Right lobe of liver (tissue), 6 donors: ENCODE data around the gene RTF1. TPM values are rescaled to one million over a fixed set of nuclear protein-coding genes. Genes with fewer than 3 reads are reported as not detected.

Experiments
- ATAC-seq, 4 donors: fragments of 200-7000 bp; cut with Tn5 transposase; one replicate each; pipeline ENCODE4 v1.9.1; 2020; ENCODE audit warnings: mild to moderate bottlenecking in 4 of 4, moderate library complexity in 4 of 4
- DNase-seq, 3 donors: peaks; one replicate each; pipeline ENCODE4 v3.0.0-alpha.2; 2020
- H3K27ac ChIP-seq, 3 donors: fragments of 200-600 bp; one replicate each; pipeline ENCODE4 v1.8.0; 2022
- H3K27me3 ChIP-seq, 2 donors: fragments of 200-600 bp; one replicate each; pipeline ENCODE4 v1.8.0; 2022
- H3K36me3 ChIP-seq, 4 donors: fragments of 200-600 bp; sonication (generic) in 1 of 4; one replicate each; pipeline versions ENCODE4 v1.5.1 to v1.8.0; 2017 to 2022; ENCODE audit warnings: control low read depth in 1 of 4
- H3K4me1 ChIP-seq, 4 donors: fragments of 200-600 bp; sonication (generic) in 1 of 4; one replicate each; pipeline versions ENCODE4 v1.5.1 to v1.8.0; 2017 to 2022; ENCODE audit warnings: control low read depth in 1 of 4
- H3K4me3 ChIP-seq, 3 donors: fragments of 200-600 bp; one replicate each; pipeline ENCODE4 v1.8.0; 2022
- H3K9me3 ChIP-seq, 4 donors: fragments of 200-600 bp; sonication (generic) in 1 of 4; one replicate each; pipeline versions ENCODE4 v1.5.1 to v1.8.0; 2017 to 2022; ENCODE audit warnings: control low read depth in 1 of 4
- CTCF ChIP-seq, 4 donors: fragments of 200-600 bp in 3 of 4; fragments of 450-650 bp in 1 of 4; IDR thresholded peaks; one replicate each; pipeline versions ENCODE4 v1.5.1 to v1.8.0; 2016 to 2022; ENCODE audit warnings: antibody characterized with exemption in 4 of 4, mild to moderate bottlenecking in 2 of 4
- POLR2A ChIP-seq: fragments of 450-650 bp; IDR thresholded peaks from one replicate; pipeline ENCODE4 v1.6.1; 2017; ENCODE audit warnings: antibody characterized with exemption, mild to moderate bottlenecking
- WGBS: methylation state at CpG from one replicate; pipeline ENCODE4 v1.1.6; 2018; ENCODE audit warnings: low coverage, low lambda C conversion rate; ENCODE audit not compliant: insufficient coverage; ENCODE audit errors: missing lambda C conversion rate; 5-methylcytosine and 5-hydroxymethylcytosine counted together
- intact Hi-C, 2 donors: fragments of 100-400 bp; cut with DNase I; formaldehyde crosslinking; loops; one replicate each; pipeline versions ENCODE4 v1.11.2 to v1.14.1; 2022
- total RNA-seq, 6 experiments: library from RNA; depleted of rRNA in 2 of 6; stranded (reverse); fragments of >200 nt in 2 of 6; fragmentation: NEBNext Ultra II Directional in 3 of 6; extraction: Animal tissue kit (Norgen Biotek cat#: 25700) in 3 of 6; gene quantifications; one replicate each; pipeline versions ENCODE4 v1.1.0 to v1.2.4, GENCODE V29; 2016 to 2023
- donor health status: DM: no; HTN: yes; CAD: no.
- donor health status: DM: no; HTN: no; CAD: no.
- donor health status: DM: no; HTN: no; CAD: no.
- donor health status: DM: no; HTN: yes; CAD: no.
- donor health status: DM: no; HTN: yes; CAD: no.

Gene RTF1
- total RNA-seq, 6 experiments from 2014 or later, result 10.5 to 21.5 (median 14.2) TPM

GRCh38 chr15:41483115-41483514 is 66.2 kb downstream of the RTF1 start:
- no peak for DNase-seq
- Histone ChIP-seq H3K27ac (no peak overlapping the region), H3K4me3 (no peak overlapping the region), H3K36me3 (peaks cover 0 to 34% (median 13%) of the 10 kb centered on the region in 4 donors), H3K27me3 (no peaks in the 10 kb centered on the region), H3K4me1 (no peaks in the 10 kb centered on the region), H3K9me3 (no peaks in the 10 kb centered on the region)
- ATAC-seq, result no peak
- intact Hi-C loops, result no loop called here
- TF ChIP-seq CTCF (IDR thresholded peaks at IDR 0.05) (no peak), POLR2A (no peak)

- peaks cover 0 to 30% (median 11%) of the 10 kb centered on the region in 4 donors for H3K36me3 ChIP-seq
- intact Hi-C loops, result no loop called here
- no peak overlapping the region for H3K4me3 ChIP-seq
- no peak for DNase-seq
- peak in 1 of 4 donors; percentile 29 for ATAC-seq
- H3K27me3 ChIP-seq, result no peaks in the 10 kb centered on the region
- TF ChIP-seq CTCF (IDR thresholded peaks at IDR 0.05), result no peak
- no peak for TF ChIP-seq POLR2A
- H3K4me1 ChIP-seq, result no peaks in the 10 kb centered on the region
- no peaks in the 10 kb centered on the region for H3K9me3 ChIP-seq
- WGBS, result 80% methylated on average over 1 of the region's 2 CpGs
- H3K27ac ChIP-seq, result no peak overlapping the region
These were observed 66.6 kb downstream of the RTF1 start for GRCh38 chr15:41483519-41483918.

GRCh38 chr15:41484937-41485625 is 68.2 kb downstream of the RTF1 start:
- TF ChIP-seq POLR2A, result no peak
- DNase-seq (peak in 1 of 3 donors; percentile 33), ATAC-seq (peak in 1 of 4 donors; percentile 9)
- H3K27me3 ChIP-seq, result no peaks in the 10 kb centered on the region
- H3K9me3 ChIP-seq, result no peaks in the 10 kb centered on the region
- WGBS, result 71% methylated on average over 7 of the region's 11 CpGs
- H3K4me3 ChIP-seq, result no peak overlapping the region
- no peaks in the 10 kb centered on the region for H3K4me1 ChIP-seq
- H3K36me3 ChIP-seq, result peaks cover 0 to 18% (median 3%) of the 10 kb centered on the region in 4 donors
- intact Hi-C loops, result no loop called here
- H3K27ac ChIP-seq, result no peak overlapping the region

- Histone ChIP-seq H3K9me3 (no peaks in the 10 kb centered on the region), H3K4me1 (no peaks in the 10 kb centered on the region), H3K4me3 (no peak overlapping the region), H3K27ac (no peak overlapping the region), H3K36me3 (peaks cover 0 to 9% (median 0%) of the 10 kb centered on the region in 4 donors), H3K27me3 (no peaks in the 10 kb centered on the region)
- DNase-seq, result peak in 1 of 3 donors; percentile 44
- TF ChIP-seq CTCF (IDR thresholded peaks at IDR 0.05) (no peak), POLR2A (no peak)
- WGBS, result no CpG with 5 or more reads among the region's 43 CpGs
- intact Hi-C loops, result no loop called here
- ATAC-seq, result no peak
These were observed 69.4 kb downstream of the RTF1 start for GRCh38 chr15:41486286-41486685.

GRCh38 chr15:41487381-41487780 is 70.5 kb downstream of the RTF1 start:
- WGBS, result no CpG with 5 or more reads among the region's 9 CpGs
- Histone ChIP-seq H3K27me3 (no peaks in the 10 kb centered on the region), H3K36me3 (no peaks in the 10 kb centered on the region), H3K4me3 (no peak overlapping the region), H3K4me1 (no peaks in the 10 kb centered on the region), H3K27ac (no peak overlapping the region), H3K9me3 (no peaks in the 10 kb centered on the region)
- intact Hi-C loops, result no loop called here
- ATAC-seq (peak; percentile 30 to 64 (median 58)), DNase-seq (peak in 1 of 3 donors; percentile 45)
- TF ChIP-seq POLR2A (no peak), CTCF (IDR thresholded peaks at IDR 0.05) (no peak)
